B cell (primary cell): ENCODE results near the gene FRMD3.

Experiments used
- EZH2 ChIP-seq: IDR thresholded peaks from 2 replicates; pipeline ENCODE4 v1.6.1; 2012; ENCODE audit warnings: borderline replicate concordance, low read depth, mild to moderate bottlenecking, moderate library complexity, low read length; ENCODE audit not compliant: insufficient read depth, poor library complexity, severe bottlenecking
- TF ChIP-seq, protein P1 (sequence below): fragments of 200-600 bp; IDR thresholded peaks from one replicate; pipeline ENCODE4 v1.8.0; 2022; ENCODE audit warnings: antibody characterized with exemption, mild to moderate bottlenecking

GRCh38 chr9:83514767-83515166, 23.4 kb downstream of the FRMD3 start:
- TF ChIP-seq, protein P1, sequence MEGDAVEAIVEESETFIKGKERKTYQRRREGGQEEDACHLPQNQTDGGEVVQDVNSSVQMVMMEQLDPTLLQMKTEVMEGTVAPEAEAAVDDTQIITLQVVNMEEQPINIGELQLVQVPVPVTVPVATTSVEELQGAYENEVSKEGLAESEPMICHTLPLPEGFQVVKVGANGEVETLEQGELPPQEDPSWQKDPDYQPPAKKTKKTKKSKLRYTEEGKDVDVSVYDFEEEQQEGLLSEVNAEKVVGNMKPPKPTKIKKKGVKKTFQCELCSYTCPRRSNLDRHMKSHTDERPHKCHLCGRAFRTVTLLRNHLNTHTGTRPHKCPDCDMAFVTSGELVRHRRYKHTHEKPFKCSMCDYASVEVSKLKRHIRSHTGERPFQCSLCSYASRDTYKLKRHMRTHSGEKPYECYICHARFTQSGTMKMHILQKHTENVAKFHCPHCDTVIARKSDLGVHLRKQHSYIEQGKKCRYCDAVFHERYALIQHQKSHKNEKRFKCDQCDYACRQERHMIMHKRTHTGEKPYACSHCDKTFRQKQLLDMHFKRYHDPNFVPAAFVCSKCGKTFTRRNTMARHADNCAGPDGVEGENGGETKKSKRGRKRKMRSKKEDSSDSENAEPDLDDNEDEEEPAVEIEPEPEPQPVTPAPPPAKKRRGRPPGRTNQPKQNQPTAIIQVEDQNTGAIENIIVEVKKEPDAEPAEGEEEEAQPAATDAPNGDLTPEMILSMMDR, result no peak
- TF ChIP-seq EZH2, result no peak
